Body of pancreas (tissue), 4 donors: ENCODE data around the gene TBC1D24.

Experiments
- POLR2A ChIP-seq, 3 donors: fragments of 450-650 bp; IDR thresholded peaks; one replicate each; pipeline ENCODE4 v1.6.1; 2016; ENCODE audit warnings: antibody characterized with exemption in 3 of 3, mild to moderate bottlenecking in 2 of 3
- TF ChIP-seq, protein P1 (sequence below), 7 experiments: fragments of 450-650 bp in 4 of 7; fragments of 200-600 bp in 3 of 7; sonication (generic) in 3 of 7; IDR thresholded peaks; one replicate each; pipeline ENCODE4 v1.5.1; 2016 to 2019; ENCODE audit warnings: antibody characterized with exemption in 7 of 7

DNA sequence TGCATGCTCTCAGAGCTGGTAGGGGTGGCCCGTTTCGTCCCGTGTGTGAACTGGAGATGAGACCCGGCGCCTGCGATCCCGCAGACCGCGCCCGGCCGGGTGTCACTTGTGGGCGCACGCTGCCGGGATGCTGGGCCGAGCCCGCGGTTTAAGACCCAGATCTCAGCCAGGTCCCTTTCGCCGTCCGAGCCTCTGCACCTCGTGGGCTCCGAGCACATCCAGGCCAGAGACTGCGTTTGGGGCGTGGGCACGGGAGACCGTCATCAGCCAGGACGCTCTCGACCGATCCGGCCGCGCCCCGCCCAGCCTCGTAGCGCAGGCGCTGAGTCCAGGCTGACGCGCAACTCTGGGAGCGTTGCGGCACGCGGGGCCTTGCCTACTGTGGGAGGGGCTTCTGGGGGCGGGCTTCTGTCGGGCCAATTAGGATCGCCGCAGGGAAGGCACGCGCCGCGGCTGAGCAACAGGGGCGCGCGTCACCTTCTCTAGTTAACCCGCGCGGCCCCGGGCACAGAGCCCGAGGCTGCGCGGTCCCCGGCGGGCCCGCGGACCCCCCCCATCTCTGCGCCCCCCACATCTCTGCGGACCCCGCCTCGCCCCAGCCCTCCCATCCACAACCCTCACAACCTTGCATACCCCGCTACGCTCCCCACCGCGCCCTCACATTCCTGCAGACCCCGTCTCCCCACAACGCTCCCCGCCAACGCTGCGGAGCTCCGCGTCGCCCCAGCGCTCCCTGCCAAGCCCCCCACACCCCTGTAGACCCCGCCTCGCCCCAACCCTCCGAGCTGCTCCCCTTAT, 57.0 kb downstream of the TBC1D24 start:
- TF ChIP-seq, protein P1, sequence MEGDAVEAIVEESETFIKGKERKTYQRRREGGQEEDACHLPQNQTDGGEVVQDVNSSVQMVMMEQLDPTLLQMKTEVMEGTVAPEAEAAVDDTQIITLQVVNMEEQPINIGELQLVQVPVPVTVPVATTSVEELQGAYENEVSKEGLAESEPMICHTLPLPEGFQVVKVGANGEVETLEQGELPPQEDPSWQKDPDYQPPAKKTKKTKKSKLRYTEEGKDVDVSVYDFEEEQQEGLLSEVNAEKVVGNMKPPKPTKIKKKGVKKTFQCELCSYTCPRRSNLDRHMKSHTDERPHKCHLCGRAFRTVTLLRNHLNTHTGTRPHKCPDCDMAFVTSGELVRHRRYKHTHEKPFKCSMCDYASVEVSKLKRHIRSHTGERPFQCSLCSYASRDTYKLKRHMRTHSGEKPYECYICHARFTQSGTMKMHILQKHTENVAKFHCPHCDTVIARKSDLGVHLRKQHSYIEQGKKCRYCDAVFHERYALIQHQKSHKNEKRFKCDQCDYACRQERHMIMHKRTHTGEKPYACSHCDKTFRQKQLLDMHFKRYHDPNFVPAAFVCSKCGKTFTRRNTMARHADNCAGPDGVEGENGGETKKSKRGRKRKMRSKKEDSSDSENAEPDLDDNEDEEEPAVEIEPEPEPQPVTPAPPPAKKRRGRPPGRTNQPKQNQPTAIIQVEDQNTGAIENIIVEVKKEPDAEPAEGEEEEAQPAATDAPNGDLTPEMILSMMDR (IDR thresholded peaks at IDR 0.05): no peak
- peak; percentile 45 to 53 (median 47) for TF ChIP-seq POLR2A (IDR thresholded peaks at IDR 0.05)
